Endothelial cell of umbilical vein (primary cell): ENCODE data around the gene ETV1. TPM values are rescaled to one million over a fixed set of nuclear protein-coding genes. Genes with fewer than 3 reads are reported as not detected.
"Not testable (repeated sequence)": the region's sequence is repeated elsewhere in the genome, so short reads cannot be mapped to it uniquely, and the experiment has no call there.

Experiments used
- BruUV-seq: library from RNA; stranded (reverse); fragments of 400-500 nt; replicated peaks from 2 replicates; lab custom pipeline; 2021; lab: Mats Ljungman, UMichigan
- CTCF ChIA-PET: fragments of 300-600, 350-600 bp; sonication (Branson Sonifier 250); formaldehyde crosslinking; loops from one replicate; lab custom pipeline; 2021; ENCODE audit warnings: antibody characterized with exemption, inconsistent platforms; lab: Charles Lee
- POLR2A ChIA-PET: fragments of 300-600, 350-600 bp; sonication (Branson Sonifier 250); formaldehyde crosslinking; loops from one replicate; lab custom pipeline; 2021; ENCODE audit warnings: antibody characterized with exemption, inconsistent platforms; lab: Charles Lee
- DNase-seq: peaks from one replicate; pipeline ENCODE4 v3.0.0-alpha.2; 2011; ENCODE audit warnings: low read depth, low spot score
- FAIRE-seq: peaks from 2 replicates; lab custom pipeline; 2011; peaks lifted over from hg19 to GRCh38; lab: Jason Lieb, UNC
- H2AFZ ChIP-seq: 2 replicates; pipeline ENCODE4 v1.6.0; 2012; ENCODE audit warnings: low read depth, low read length, control low read depth, inconsistent platforms
- H3K27ac ChIP-seq: 2 replicates; pipeline ENCODE4 v1.5.1; 2011; ENCODE audit warnings: low read depth, mild to moderate bottlenecking, control low read depth, low read length, moderate library complexity; ENCODE audit not compliant: insufficient read depth
- H3K27me3 ChIP-seq, 2 experiments: 2 replicates each; pipeline versions ENCODE4 v1.6.0 to v1.6.1; 2011; ENCODE audit warnings: low read length in 2 of 2, mixed read lengths in 1 of 2; ENCODE audit not compliant: control insufficient read depth in 2 of 2, insufficient read depth in 2 of 2
- H3K36me3 ChIP-seq, 2 experiments: 2 replicates in 1 of 2; 3 replicates in 1 of 2; pipeline ENCODE4 v1.5.1; 2011; ENCODE audit warnings: low read length in 2 of 2, mild to moderate bottlenecking in 1 of 2, moderate library complexity in 1 of 2; ENCODE audit not compliant: control insufficient read depth in 2 of 2, insufficient read depth in 2 of 2; ENCODE audit errors: extremely low read depth in 1 of 2
- H3K4me1 ChIP-seq: 3 replicates; pipeline ENCODE4 v1.5.1; 2011; ENCODE audit warnings: mild to moderate bottlenecking, low read length; ENCODE audit not compliant: control insufficient read depth, insufficient read depth; ENCODE audit errors: extremely low read depth
- H3K4me2 ChIP-seq: 2 replicates; pipeline ENCODE4 v1.6.1; 2011; ENCODE audit warnings: low read length, control low read depth, mixed read lengths; ENCODE audit not compliant: insufficient read depth
- H3K4me3 ChIP-seq, 3 experiments: fragments of 200-600 bp in 1 of 3; sonication (generic), shearing (Covaris generic) in 1 of 3; replicated peaks in 1 of 3; 2 replicates each; pipeline ENCODE4 v1.5.1; 2011 to 2016; ENCODE audit warnings: control low read depth in 3 of 3, low read length in 3 of 3, mild to moderate bottlenecking in 2 of 3, inconsistent platforms in 1 of 3, low read depth in 1 of 3, moderate library complexity in 1 of 3; ENCODE audit not compliant: insufficient read depth in 1 of 3
- H3K79me2 ChIP-seq: 2 replicates; pipeline ENCODE4 v1.6.0; 2012; ENCODE audit warnings: low read length, inconsistent platforms; ENCODE audit not compliant: control insufficient read depth, insufficient read depth
- H3K9ac ChIP-seq: replicated peaks from 2 replicates; pipeline ENCODE3; 2011; ENCODE audit warnings: low read length, control low read depth; ENCODE audit not compliant: insufficient read depth; ENCODE audit errors: extremely low read depth
- H3K9me1 ChIP-seq: replicated peaks from 3 replicates; pipeline ENCODE4 v1.6.0; 2011; ENCODE audit warnings: mild to moderate bottlenecking, low read length; ENCODE audit not compliant: control insufficient read depth, insufficient read depth; ENCODE audit errors: extremely low read depth
- H3K9me3 ChIP-seq: replicated peaks from 2 replicates; pipeline ENCODE4 v1.5.1; 2012; ENCODE audit warnings: low read length, inconsistent platforms; ENCODE audit not compliant: control insufficient read depth, insufficient read depth
- H4K20me1 ChIP-seq: replicated peaks from 2 replicates; pipeline ENCODE3; 2011; ENCODE audit warnings: mild to moderate bottlenecking, low read length; ENCODE audit not compliant: control insufficient read depth, insufficient read depth; ENCODE audit errors: extremely low read depth
- dilution Hi-C: fragments of 300-500 bp; cut with MboI; formaldehyde crosslinking; loops from one replicate; pipeline ENCODE4 v1.15.0; 2019; ENCODE audit warnings: low sequenced_read_pairs; ENCODE audit not compliant: extremely low pct_ligation_motif_present
- intact Hi-C: fragments of 100-400 bp; cut with micrococcal nuclease; formaldehyde crosslinking; loops from one replicate; pipeline ENCODE4 v1.10.0; 2022
- polyA plus RNA-seq, 4 experiments: library from polyadenylated mRNA; depleted of rRNA in 3 of 4; stranded (reverse) in 3 of 4; unstranded in 1 of 4; fragments of >200 nt; gene quantifications; 2 replicates each; pipeline versions ENCODE4 v1.2.1 to v1.2.3, GENCODE V29; 2011 to 2012; ENCODE audit warnings: missing spikeins in 1 of 4
- total RNA-seq: library from RNA; stranded (reverse); gene quantifications from 2 replicates; pipeline ENCODE4 v1.2.3, GENCODE V29; 2021

Gene ETV1
- total and polyA plus RNA-seq, 2 donors (not counting 3 experiments of a cell fraction or from before 2014, with no cell fraction given): 8.4 to 16.6 TPM

- H3K4me3 ChIP-seq, H3K27me3 ChIP-seq, H3K79me2 ChIP-seq, H3K36me3 ChIP-seq, dilution Hi-C loops, H3K27ac ChIP-seq, BruUV-seq, FAIRE-seq, H2AFZ ChIP-seq, H3K9me3 ChIP-seq, DNase-seq, H3K4me2 ChIP-seq, H3K9ac ChIP-seq, H3K9me1 ChIP-seq, H4K20me1 ChIP-seq, CTCF ChIA-PET, POLR2A ChIA-PET: not testable (repeated sequence)
- intact Hi-C loops: loop anchor here (5.0 kb wide), 1 partner anchor 1124 kb away; no protein-coding TSS in a partner anchor
- peaks cover 21% of the 10 kb centered on the region for H3K4me1 ChIP-seq
Observed at GRCh38 chr7:13918333-13918732, 71.1 kb downstream of the ETV1 start.

GRCh38 chr7:13917103-13917502, 72.4 kb downstream of the ETV1 start:
- H3K27me3 ChIP-seq, H3K9me1 ChIP-seq, H3K4me2 ChIP-seq, dilution Hi-C loops, H3K36me3 ChIP-seq, H3K9me3 ChIP-seq, H3K27ac ChIP-seq, DNase-seq, H3K79me2 ChIP-seq, BruUV-seq, H3K4me3 ChIP-seq, POLR2A ChIA-PET, FAIRE-seq, H2AFZ ChIP-seq, H3K9ac ChIP-seq, H4K20me1 ChIP-seq: not testable (repeated sequence)
- CTCF ChIA-PET: interaction anchor here (1.3 kb wide), 1 partner anchor 72 kb away, joined by 3 read pairs; the partner anchor contains the start of gene ETV1
- intact Hi-C loops: loop anchor here (5.0 kb wide), 1 partner anchor 1125 kb away; no protein-coding TSS in a partner anchor
- peaks cover 22% of the 10 kb centered on the region for H3K4me1 ChIP-seq
